ENCODE results near the gene GRP. TPM values are rescaled to one million over a fixed set of nuclear protein-coding genes. Genes with fewer than 3 reads are reported as not detected.
A peak's percentile ranks its signal among the peaks of the same experiment; 100 is the strongest.
"Not testable (repeated sequence)": the region's sequence is repeated elsewhere in the genome, so short reads cannot be mapped to it uniquely, and the experiment has no call there.

The GRP gene
- total and polyA plus RNA-seq, 2 donors (not counting 3 experiments of a cell fraction or from before 2014, with no cell fraction given) = not detected

- H3K4me2 ChIP-seq (ENCODE audit: insufficient read depth, low read length); H4K20me1 ChIP-seq (replicated peaks; ENCODE audit: control insufficient read depth, extremely low read depth, insufficient read depth, low read length); H3K9me3 ChIP-seq (replicated peaks; ENCODE audit: control insufficient read depth, insufficient read depth, low read length); H3K4me1 ChIP-seq (ENCODE audit: control insufficient read depth, extremely low read depth, insufficient read depth, low read length); intact Hi-C loops (cut with micrococcal nuclease); BruUV-seq (replicated peaks); DNase-seq (ENCODE audit: low read depth, low spot score); H3K27ac ChIP-seq (ENCODE audit: insufficient read depth, low read depth, low read length); H3K9me1 ChIP-seq (replicated peaks; ENCODE audit: control insufficient read depth, extremely low read depth, insufficient read depth, low read length); CTCF ChIA-PET; dilution Hi-C loops (cut with MboI; ENCODE audit: extremely low pct_ligation_motif_present, low sequenced_read_pairs); H3K9ac ChIP-seq (replicated peaks; ENCODE audit: extremely low read depth, insufficient read depth, low read length); H3K79me2 ChIP-seq (ENCODE audit: control insufficient read depth, insufficient read depth, low read length); POLR2A ChIA-PET; H2AFZ ChIP-seq (ENCODE audit: low read depth, low read length); H3K36me3 ChIP-seq (ENCODE audit: control insufficient read depth in 2 of 2, extremely low read depth in 1 of 2, insufficient read depth in 2 of 2, low read length in 2 of 2); H3K4me3 ChIP-seq (replicated peaks in 1 of 3; ENCODE audit: insufficient read depth in 1 of 3, low read depth in 1 of 3, low read length in 3 of 3); FAIRE-seq: not testable (repeated sequence)
- H3K27me3 ChIP-seq (ENCODE audit: control insufficient read depth in 2 of 2, insufficient read depth in 2 of 2, low read length in 2 of 2) = peaks cover 40 to 42% of the 10 kb centered on the region in 2 experiments
These were observed 42.3 kb downstream of the GRP start for GRCh38 chr18:59262243-59262642.

- H3K4me2 ChIP-seq (ENCODE audit: insufficient read depth, low read length) = no peak overlapping the region
- H4K20me1 ChIP-seq (replicated peaks; ENCODE audit: control insufficient read depth, extremely low read depth, insufficient read depth, low read length) = no peaks in the 10 kb centered on the region
- no peaks in the 10 kb centered on the region for H3K9me1 ChIP-seq (replicated peaks; ENCODE audit: control insufficient read depth, extremely low read depth, insufficient read depth, low read length)
- ChIA-PET POLR2A (no interaction called here), CTCF (interaction anchor here (0.6 to 1.2 kb wide), 4 partner anchors 14 to 79 kb away, joined by 3 to 4 read pairs (median 4); no protein-coding TSS in a partner anchor)
- BruUV-seq (replicated peaks) = no TSS peak
- intact Hi-C loops (cut with micrococcal nuclease) = no loop called here
- FAIRE-seq (no peak), DNase-seq (ENCODE audit: low read depth, low spot score) (no peak)
- TF ChIP-seq EZH2 (IDR thresholded peaks at IDR 0.05; ENCODE audit: borderline replicate concordance, low read depth, low read length, severe bottlenecking) (peak; percentile 63), MYC (IDR thresholded peaks at IDR 0.05; ENCODE audit: low read depth, low read length) (no peak), JUN (IDR thresholded peaks at IDR 0.05; ENCODE audit: borderline replicate concordance, insufficient read depth, insufficient read length, low read depth) (no peak)
- no peaks in the 10 kb centered on the region for H3K9me3 ChIP-seq (replicated peaks; ENCODE audit: control insufficient read depth, insufficient read depth, low read length)
- H3K27me3 ChIP-seq (ENCODE audit: control insufficient read depth in 2 of 2, insufficient read depth in 2 of 2, low read length in 2 of 2) = peaks cover 54 to 56% of the 10 kb centered on the region in 2 experiments
- no peak overlapping the region for H3K9ac ChIP-seq (replicated peaks; ENCODE audit: extremely low read depth, insufficient read depth, low read length)
- H2AFZ ChIP-seq (ENCODE audit: low read depth, low read length) = no peak overlapping the region
- H3K36me3 ChIP-seq (ENCODE audit: control insufficient read depth in 2 of 2, extremely low read depth in 1 of 2, insufficient read depth in 2 of 2, low read length in 2 of 2) = no peaks in the 10 kb centered on the region
- H3K4me3 ChIP-seq (replicated peaks in 1 of 3; ENCODE audit: insufficient read depth in 1 of 3, low read depth in 1 of 3, low read length in 3 of 3) = no peak overlapping the region
- dilution Hi-C loops (cut with MboI; ENCODE audit: extremely low pct_ligation_motif_present, low sequenced_read_pairs) = no loop called here
- no peak overlapping the region for H3K27ac ChIP-seq (ENCODE audit: insufficient read depth, low read depth, low read length)
- no peaks in the 10 kb centered on the region for H3K79me2 ChIP-seq (ENCODE audit: control insufficient read depth, insufficient read depth, low read length)
- no peaks in the 10 kb centered on the region for H3K4me1 ChIP-seq (ENCODE audit: control insufficient read depth, extremely low read depth, insufficient read depth, low read length)
These were observed 43.7 kb downstream of the GRP start for GRCh38 chr18:59263661-59264060.
